Tracheal epithelial cell (primary cell): Measurements from ENCODE around the gene C18orf63. TPM values are rescaled to one million over a fixed set of nuclear protein-coding genes. Genes with fewer than 3 reads are reported as not detected.

Source experiments
- total RNA-seq: library from RNA; depleted of rRNA; stranded (reverse); fragments of >200 nt; gene quantifications from 2 replicates; pipeline ENCODE4 v1.2.1, GENCODE V29; 2014

Gene C18orf63
- total RNA-seq = not detected in 2 replicates

DNA sequence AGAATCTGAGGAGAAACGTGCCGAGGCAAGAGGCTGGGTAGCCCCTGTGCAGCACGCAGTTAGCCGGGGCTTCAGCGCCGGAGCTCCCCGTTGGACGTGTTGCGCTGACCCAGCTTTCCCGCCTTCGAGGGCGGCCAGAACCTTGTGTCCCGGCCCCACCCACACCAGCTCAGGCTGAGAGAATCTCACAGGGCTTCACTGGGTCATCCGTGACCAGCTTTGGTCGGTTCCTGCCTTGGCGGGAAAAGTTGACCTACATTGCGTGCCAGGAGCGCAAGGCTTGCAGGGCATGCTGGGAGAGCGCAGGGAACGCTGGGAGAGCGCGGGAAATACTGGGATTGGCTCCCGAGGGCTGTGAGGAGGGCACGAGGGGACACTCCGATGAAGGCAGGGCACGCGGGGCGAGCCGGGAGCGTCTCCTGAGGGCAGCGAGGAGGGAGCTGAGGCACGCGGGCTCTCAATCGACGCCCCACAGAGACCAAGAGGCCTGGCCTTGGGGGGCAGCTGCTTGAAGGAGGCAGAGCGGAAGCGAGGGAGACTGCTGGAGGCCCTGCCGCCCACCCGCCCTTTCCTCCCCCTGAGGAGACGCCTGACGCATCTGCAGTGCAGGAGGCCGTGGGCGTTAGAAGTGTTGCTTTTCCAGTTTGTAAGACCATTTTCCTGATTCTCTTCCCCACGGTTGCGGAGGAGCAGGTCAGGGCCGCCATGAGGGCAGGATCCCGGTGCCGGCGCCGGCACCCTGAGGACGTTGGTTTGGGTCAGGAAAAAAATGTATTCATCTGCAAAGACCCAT, at the start of gene C18orf63:
TSS of gene C18orf63 (plus strand) at position 376 of the 793 bp plus-strand sequence. CDS start 2,027 bp downstream, outside the sequence.

DNA sequence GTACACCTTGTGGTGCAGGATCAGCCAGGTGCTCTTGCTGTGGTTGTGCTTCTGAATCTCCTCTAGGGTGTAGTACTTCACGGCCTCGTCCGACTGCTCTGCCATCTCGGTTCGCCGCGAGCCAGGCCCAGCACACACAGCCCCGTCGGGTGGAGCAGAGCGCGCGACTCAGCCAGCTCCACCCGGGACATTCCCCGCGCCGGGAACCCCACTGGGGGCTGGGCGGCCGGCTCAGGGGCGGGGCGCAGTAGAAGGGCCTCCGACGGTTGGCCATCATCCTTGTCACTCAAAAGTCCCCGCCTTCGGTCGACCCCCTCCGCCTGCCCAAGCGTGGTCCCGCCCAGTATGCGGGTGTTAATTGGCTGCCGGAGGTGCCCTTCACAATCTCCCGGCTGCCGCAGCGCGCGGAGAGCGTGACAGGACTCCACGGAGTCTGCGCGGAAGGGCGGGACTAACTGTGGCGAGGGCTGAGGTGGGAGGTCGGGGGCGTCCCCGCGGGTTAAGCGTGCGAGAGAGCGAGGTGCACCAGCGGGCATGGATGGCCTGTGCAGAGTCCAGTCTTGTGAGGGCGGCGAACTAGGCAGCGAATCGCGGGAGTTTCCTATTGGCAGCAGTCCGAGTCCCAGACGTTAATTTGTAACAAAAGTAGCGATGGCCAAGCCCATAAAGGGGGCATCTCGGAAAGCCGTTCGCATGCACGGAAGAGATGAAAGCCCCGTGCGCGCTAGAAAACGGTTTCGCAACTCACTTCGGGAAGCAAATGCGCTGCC, 23.7 kb upstream of the C18orf63 start, which contains the start of gene CYB5A:
TSS of gene CYB5A (minus strand) at position 193 of the 770 bp plus-strand sequence. CDS start at position 105, 88 bp downstream.

Other genes with a start within 250 kb of the C18orf63 start
- 0.48 TPM in 1 of 2 replicates, not detected in the other for gene FBXO15, start 168.0 kb upstream of the C18orf63 start, total RNA-seq
- 19.5 and 35.6 TPM in 2 replicates for gene TIMM21, start 167.3 kb upstream of the C18orf63 start, total RNA-seq
- 35.0 and 80.2 TPM in 2 replicates for gene CYB5A, start 23.9 kb upstream of the C18orf63 start, total RNA-seq
- not detected in 2 replicates for gene DIPK1C, start 141.5 kb downstream of the C18orf63 start, total RNA-seq
- gene CNDP2, start 180.5 kb downstream of the C18orf63 start, total RNA-seq = 45.6 and 164 TPM in 2 replicates
- not detected in 2 replicates for gene CNDP1, start 218.7 kb downstream of the C18orf63 start, total RNA-seq